ENCODE measurements around the gene COL15A1. TPM values are rescaled to one million over a fixed set of nuclear protein-coding genes. Genes with fewer than 3 reads are reported as not detected.

The COL15A1 gene
- total and polyA plus RNA-seq, 2 of the 8 experiments (the other 6 are each of a cell fraction or from before 2014, with no cell fraction given) = 0.12 to 0.15 TPM

- TF ChIP-seq CHD7 (IDR thresholded peaks at IDR 0.05; ENCODE audit: insufficient replicate concordance, low read length) (no peak), SRF (IDR thresholded peaks at IDR 0.05; ENCODE audit: low read depth, low read length) (no peak), NANOG (IDR thresholded peaks at IDR 0.05; ENCODE audit: insufficient read depth, low read depth, low read length, poor library complexity, severe bottlenecking) (no peak), GABPA (IDR thresholded peaks at IDR 0.05; ENCODE audit: borderline replicate concordance, insufficient read depth, low read length) (no peak), TCF12 (IDR thresholded peaks at IDR 0.05; ENCODE audit: low read depth, low read length) (no peak), RXRA (IDR thresholded peaks at IDR 0.05; ENCODE audit: insufficient read depth, low read depth, low read length) (no peak), SUZ12 (IDR thresholded peaks at IDR 0.05; ENCODE audit: low read length) (no peak), POLR2AphosphoS5 (IDR thresholded peaks at IDR 0.05; ENCODE audit: low read depth, low read length) (no peak), POLR2A (IDR thresholded peaks at IDR 0.05; ENCODE audit: control extremely low read depth in 1 of 2, low read depth in 2 of 2, low read length in 2 of 2) (no peak), ATF3 (IDR thresholded peaks at IDR 0.05; ENCODE audit: insufficient read depth, low read depth, low read length) (no peak), TBP (IDR thresholded peaks at IDR 0.05; ENCODE audit: low read depth, low read length) (no peak)
These were observed 6.6 kb downstream of the COL15A1 start (continued) for GRCh38 chr9:98950262-98950661.

Data from H1 (cell line).